T-helper 2 cell treated with Interferon-gamma antibody and Interleukin-4, amounts not matched to agents 5 μg/mL and 100 μg/mL, for 36 hours (primary cell): ENCODE measurements around the gene ADGRA1.

ENCODE experiments used
- DNase-seq: peaks from one replicate; pipeline ENCODE4 v3.0.0; 2021; ENCODE audit warnings: low spot score
- H3K27ac Mint-ChIP-seq: one replicate; pipeline ENCODE4 v1.8.0; 2021; ENCODE audit warnings: mild to moderate bottlenecking, mixed read lengths
- H3K27me3 Mint-ChIP-seq: one replicate; pipeline ENCODE4 v1.8.0; 2021; ENCODE audit warnings: low read depth, mixed read lengths
- H3K36me3 Mint-ChIP-seq: one replicate; pipeline ENCODE4 v1.8.0; 2021; ENCODE audit warnings: low read depth, mixed read lengths
- H3K4me1 Mint-ChIP-seq: one replicate; pipeline ENCODE4 v1.8.0; 2021; ENCODE audit warnings: low read depth, mixed read lengths
- H3K4me3 Mint-ChIP-seq: one replicate; pipeline ENCODE4 v1.8.0; 2022; ENCODE audit warnings: mild to moderate bottlenecking, moderate library complexity, mixed read lengths
- H3K9me3 Mint-ChIP-seq: one replicate; pipeline ENCODE4 v1.8.0; 2021; ENCODE audit warnings: mixed read lengths

The ADGRA1 gene

DNA sequence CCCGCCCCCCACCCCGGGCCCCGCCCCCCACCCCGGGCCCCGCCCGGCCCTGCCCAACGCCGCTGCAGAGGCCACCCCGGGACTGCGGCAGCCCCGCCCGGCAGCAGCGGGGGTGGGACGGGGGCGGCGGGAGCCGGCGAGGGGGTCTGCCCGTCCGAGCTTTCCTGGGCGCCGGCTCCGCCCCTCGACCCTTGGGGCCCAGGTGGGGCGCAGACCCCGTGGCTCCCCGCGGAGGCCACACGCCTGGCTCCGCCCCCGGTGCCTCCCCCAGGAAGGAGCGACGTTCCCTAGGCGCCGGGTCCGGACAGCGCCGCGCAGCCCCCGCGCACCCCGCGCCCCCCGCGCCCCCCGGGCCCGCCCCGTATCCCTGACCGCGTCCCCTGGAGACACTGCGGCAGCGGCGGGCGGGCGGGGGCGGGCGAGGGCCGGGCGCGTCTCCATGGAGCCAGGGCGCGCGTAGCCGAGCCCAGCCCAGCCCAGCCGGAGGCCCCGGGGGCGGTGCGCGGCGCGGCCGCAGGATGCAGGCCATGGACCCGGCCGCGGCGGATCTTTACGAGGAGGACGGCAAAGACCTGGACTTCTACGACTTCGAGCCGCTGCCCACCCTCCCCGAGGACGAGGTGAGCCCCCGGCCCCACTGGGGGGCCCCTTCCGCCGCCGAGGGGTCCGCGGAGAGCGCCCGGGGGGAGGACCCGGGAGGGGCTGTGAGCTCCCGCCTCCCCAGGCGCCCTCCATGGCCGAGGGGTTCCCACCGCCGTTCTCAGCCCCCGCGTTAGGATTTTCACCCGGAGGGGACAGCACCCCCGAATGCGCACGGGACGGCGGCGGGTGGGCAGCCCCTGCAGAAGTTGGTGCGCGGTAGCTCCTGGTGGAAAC is 72.5 kb downstream of the ADGRA1 start, which contains the start of gene KNDC1:
TSS of gene KNDC1 (plus strand) at position 270 of the 876 bp plus-strand sequence. CDS start at position 519, 249 bp downstream.
- H3K4me3 Mint-ChIP-seq: peak within 1 kb of the TSS; percentile 21
- peaks cover 4% of the 10 kb centered on the region for H3K27me3 Mint-ChIP-seq
- DNase-seq: peak; percentile 18

GRCh38 chr10:133160826-133161471 is 73.2 kb downstream of the ADGRA1 start:
- H3K4me3 Mint-ChIP-seq: peak overlapping the region; percentile 21
- no peaks in the 10 kb centered on the region for H3K4me1 Mint-ChIP-seq
- no peaks in the 10 kb centered on the region for H3K9me3 Mint-ChIP-seq
- H3K27ac Mint-ChIP-seq: no peak overlapping the region
- no peaks in the 10 kb centered on the region for H3K36me3 Mint-ChIP-seq
- DNase-seq: no peak
- peaks cover 4% of the 10 kb centered on the region for H3K27me3 Mint-ChIP-seq

More for the DNA sequence above, 72.5 kb downstream of the ADGRA1 start, which contains the start of gene KNDC1:
- Mint-ChIP-seq H3K27ac (no peak within 1 kb of the TSS), H3K4me1 (no peaks in the 10 kb centered on the region), H3K9me3 (no peaks in the 10 kb centered on the region), H3K36me3 (no peaks in the 10 kb centered on the region)

DNA sequence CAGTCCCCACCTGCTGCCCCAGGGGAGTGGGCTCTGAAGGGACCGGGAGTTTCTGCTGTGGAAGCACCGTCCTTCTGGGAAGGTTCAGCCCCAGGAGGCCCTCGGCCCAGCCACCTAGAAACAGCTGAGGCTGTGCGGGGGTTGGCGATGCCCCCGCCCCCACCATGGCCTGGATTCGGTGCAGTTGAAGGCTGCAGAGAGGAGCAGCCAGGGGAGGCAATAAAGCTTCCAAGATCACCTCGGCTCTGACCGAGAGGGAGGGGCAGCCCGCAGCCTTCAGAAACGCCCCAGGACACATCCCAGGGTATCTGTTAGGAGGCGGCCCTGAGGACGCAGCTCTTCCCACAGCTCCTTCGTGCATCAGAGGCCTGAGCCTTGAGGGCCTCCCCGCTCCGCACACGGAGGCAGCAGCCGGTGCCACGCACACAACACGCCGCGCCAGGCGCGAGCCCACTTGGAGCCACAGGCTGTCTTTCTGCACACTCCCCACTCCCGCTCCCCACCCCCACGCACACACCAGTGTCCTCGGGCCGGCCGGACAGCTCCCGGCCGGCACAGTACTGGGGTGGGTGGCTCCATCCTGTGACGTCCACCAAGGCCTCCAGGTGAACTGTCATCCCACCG is 73.9 kb downstream of the ADGRA1 start:
- no peaks in the 10 kb centered on the region for H3K9me3 Mint-ChIP-seq
- no peaks in the 10 kb centered on the region for H3K4me1 Mint-ChIP-seq
- no peak overlapping the region for H3K4me3 Mint-ChIP-seq
- peaks cover 4% of the 10 kb centered on the region for H3K27me3 Mint-ChIP-seq
- H3K27ac Mint-ChIP-seq: no peak overlapping the region
- DNase-seq: no peak
- no peaks in the 10 kb centered on the region for H3K36me3 Mint-ChIP-seq

DNA sequence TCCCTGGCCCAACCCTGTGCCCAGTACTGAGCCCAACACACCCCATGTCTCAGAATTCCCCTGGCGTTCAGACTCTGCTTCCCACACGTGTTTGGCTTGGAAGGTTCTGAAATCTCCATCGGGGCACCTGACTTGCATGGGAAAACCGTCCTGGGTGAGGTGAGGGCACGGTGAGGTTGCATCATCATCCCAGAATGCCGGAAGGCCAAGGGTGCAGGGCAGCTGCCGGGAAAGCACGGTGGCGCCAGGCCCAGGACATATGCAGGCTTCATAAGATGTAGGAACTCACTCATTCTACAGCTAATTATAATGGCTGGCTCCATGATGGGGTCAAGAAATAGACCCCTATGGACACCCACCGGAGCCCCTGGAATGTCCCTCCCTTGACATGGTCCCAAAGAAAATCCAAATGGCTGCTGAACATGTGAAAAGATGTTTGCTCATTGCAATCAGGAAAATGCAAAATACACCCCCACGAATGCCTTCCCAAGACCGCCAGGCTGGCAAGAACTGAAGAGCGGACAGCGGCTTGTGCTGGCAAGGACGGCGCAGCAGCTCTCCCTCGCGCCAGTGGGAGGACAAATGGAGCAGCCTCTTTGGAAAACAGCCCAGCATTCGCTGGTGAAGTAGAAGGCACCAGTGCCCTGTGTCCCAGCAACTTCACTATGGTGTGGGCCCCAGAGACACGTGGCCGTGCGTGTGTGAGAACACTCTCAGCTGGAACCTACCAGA is 74.6 kb downstream of the ADGRA1 start:
- H3K9me3 Mint-ChIP-seq: no peaks in the 10 kb centered on the region
- H3K4me1 Mint-ChIP-seq: no peaks in the 10 kb centered on the region
- H3K27ac Mint-ChIP-seq: no peak overlapping the region
- no peak for DNase-seq
- H3K36me3 Mint-ChIP-seq: no peaks in the 10 kb centered on the region
- H3K4me3 Mint-ChIP-seq: no peak overlapping the region
- peaks cover 4% of the 10 kb centered on the region for H3K27me3 Mint-ChIP-seq

GRCh38 chr10:133162910-133163856 is 75.5 kb downstream of the ADGRA1 start:
- H3K4me3 Mint-ChIP-seq: no peak overlapping the region

GRCh38 chr10:133163889-133164815 is 76.4 kb downstream of the ADGRA1 start:
- no peak overlapping the region for H3K27ac Mint-ChIP-seq
- H3K4me1 Mint-ChIP-seq: no peaks in the 10 kb centered on the region
- H3K4me3 Mint-ChIP-seq: no peak overlapping the region
- H3K27me3 Mint-ChIP-seq: peaks cover 4% of the 10 kb centered on the region
- H3K36me3 Mint-ChIP-seq: no peaks in the 10 kb centered on the region
- no peaks in the 10 kb centered on the region for H3K9me3 Mint-ChIP-seq
- DNase-seq: no peak

More at GRCh38 chr10:133162910-133163856, 75.5 kb downstream of the ADGRA1 start:
- no peaks in the 10 kb centered on the region for H3K9me3 Mint-ChIP-seq
- peaks cover 4% of the 10 kb centered on the region for H3K27me3 Mint-ChIP-seq
- DNase-seq: no peak
- no peaks in the 10 kb centered on the region for H3K4me1 Mint-ChIP-seq
- no peaks in the 10 kb centered on the region for H3K36me3 Mint-ChIP-seq
- H3K27ac Mint-ChIP-seq: no peak overlapping the region

- no peak overlapping the region for H3K27ac Mint-ChIP-seq
- H3K9me3 Mint-ChIP-seq: no peaks in the 10 kb centered on the region
- no peaks in the 10 kb centered on the region for H3K4me1 Mint-ChIP-seq
- H3K27me3 Mint-ChIP-seq: peaks cover 4% of the 10 kb centered on the region
- no peaks in the 10 kb centered on the region for H3K36me3 Mint-ChIP-seq
- no peak overlapping the region for H3K4me3 Mint-ChIP-seq
- DNase-seq: no peak
These were observed 77.3 kb downstream of the ADGRA1 start for GRCh38 chr10:133164816-133165555.

DNA sequence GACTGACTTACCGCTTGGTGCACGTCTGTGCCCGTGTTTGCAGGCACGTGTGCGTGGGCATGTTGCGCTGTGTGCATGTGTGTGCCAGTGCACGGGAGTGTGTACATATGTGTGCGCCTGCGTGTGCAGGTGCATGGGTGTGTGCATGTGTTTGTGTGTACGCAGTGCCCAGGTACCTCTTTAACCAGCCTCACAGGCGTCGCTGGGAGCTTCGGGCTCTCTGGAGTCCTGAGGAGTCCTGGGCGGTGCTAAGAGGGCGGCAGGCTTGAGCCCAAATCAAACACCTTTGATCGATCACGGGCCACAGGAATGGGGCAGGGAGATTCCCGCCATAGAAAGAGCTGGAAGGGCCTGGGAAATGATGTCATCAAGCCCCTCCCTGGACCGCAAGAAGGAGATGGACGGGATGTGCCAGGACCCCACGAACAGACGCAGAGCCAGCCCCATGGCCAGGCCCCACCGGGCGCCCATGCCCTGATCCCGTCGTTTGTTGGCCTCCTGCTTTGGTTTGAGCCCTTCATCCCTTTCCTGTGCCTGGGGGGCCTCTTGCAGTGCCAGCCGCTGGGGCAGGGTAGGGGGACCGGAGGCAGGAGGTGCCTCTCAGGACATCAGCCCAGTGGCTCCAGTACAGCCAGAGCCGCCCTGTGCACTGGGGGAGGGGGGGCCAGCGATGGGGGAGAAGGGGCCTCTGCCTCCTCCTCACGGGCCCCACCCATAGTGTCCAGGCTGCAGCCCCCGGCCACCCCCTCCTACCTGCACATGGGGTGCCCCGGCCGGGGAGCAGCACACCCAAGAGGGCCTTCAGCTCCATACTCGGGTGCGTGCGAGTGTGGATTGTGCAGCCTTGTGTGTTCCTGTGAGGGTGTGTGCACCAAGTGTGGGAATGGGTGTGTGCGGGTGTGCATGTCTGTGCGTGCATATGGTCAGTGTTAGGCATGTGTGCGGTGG is 78.1 kb downstream of the ADGRA1 start:
- peaks cover 4% of the 10 kb centered on the region for H3K27me3 Mint-ChIP-seq
- no peak for DNase-seq
- no peaks in the 10 kb centered on the region for H3K9me3 Mint-ChIP-seq
- no peaks in the 10 kb centered on the region for H3K36me3 Mint-ChIP-seq
- no peaks in the 10 kb centered on the region for H3K4me1 Mint-ChIP-seq
- no peak overlapping the region for H3K4me3 Mint-ChIP-seq
- no peak overlapping the region for H3K27ac Mint-ChIP-seq

- Mint-ChIP-seq H3K27ac (no peak overlapping the region), H3K27me3 (no peaks in the 10 kb centered on the region), H3K36me3 (no peaks in the 10 kb centered on the region), H3K9me3 (no peaks in the 10 kb centered on the region), H3K4me1 (no peaks in the 10 kb centered on the region), H3K4me3 (no peak overlapping the region)
- no peak for DNase-seq
These were observed 78.7 kb downstream of the ADGRA1 start for GRCh38 chr10:133166504-133166827.

DNA sequence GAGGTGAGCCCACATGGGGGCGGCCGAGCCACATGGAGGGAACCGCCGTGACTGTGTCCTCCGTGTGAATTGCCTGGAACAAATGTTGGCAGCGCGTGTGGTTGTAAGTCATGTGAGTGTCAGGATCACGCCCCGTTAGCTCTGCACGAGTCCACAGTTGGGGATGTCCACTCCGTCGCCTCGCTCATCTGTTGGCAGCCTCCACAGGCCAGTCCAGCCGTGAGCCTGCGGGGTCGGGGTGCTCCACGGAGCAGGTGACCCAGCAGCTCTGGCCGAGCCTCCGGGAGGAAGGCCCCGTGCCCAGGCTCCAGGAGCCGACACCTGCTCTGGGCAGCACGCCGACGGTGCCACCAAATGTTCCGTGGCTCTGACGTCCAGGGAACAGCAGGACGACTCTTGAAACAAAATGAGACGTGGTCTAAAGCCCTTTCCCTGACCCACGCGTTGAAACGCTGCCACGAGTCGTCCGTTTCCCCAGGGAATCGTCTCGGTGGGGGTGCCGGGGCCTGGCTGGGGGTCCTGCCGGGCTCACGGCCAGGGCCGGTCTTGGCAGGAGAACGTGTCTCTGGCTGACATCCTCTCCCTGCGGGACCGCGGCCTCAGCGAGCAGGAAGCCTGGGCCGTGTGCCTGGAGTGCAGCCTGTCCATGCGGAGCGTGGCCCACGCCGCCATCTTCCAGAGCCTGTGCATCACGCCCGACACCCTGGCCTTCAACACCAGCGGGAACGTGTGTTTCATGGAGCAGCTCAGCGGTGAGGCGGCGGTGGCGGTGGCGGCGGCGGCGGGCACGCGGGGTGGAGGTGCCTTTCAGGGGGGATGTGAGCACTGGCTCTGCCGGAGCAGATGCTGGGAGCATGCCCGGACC is 79.3 kb downstream of the ADGRA1 start:
- DNase-seq: no peak
- H3K4me3 Mint-ChIP-seq: no peak overlapping the region
- no peaks in the 10 kb centered on the region for H3K9me3 Mint-ChIP-seq
- no peak overlapping the region for H3K27ac Mint-ChIP-seq
- H3K27me3 Mint-ChIP-seq: no peaks in the 10 kb centered on the region
- H3K4me1 Mint-ChIP-seq: no peaks in the 10 kb centered on the region
- H3K36me3 Mint-ChIP-seq: no peaks in the 10 kb centered on the region
